GM13977 (cell line): ENCODE data around the gene HOXB9.

Experiments
- DNase-seq: peaks from one replicate; pipeline ENCODE4 v3.0.0; 2012; ENCODE audit warnings: low spot score
- in situ Hi-C: fragments of 300-500 bp; cut with MboI; formaldehyde crosslinking; loops from one replicate; pipeline ENCODE4 v1.12.0; 2022; ENCODE audit warnings: low sequenced_read_pairs, low pct_unique_long_range_greater_than_20kb, mixed read lengths, inconsistent platforms; ENCODE audit not compliant: unreplicated experiment
- TF ChIP-seq, protein P1 (sequence below): IDR thresholded peaks from 2 replicates; pipeline ENCODE4 v1.5.1; 2012; ENCODE audit warnings: mild to moderate bottlenecking, control low read depth; ENCODE audit not compliant: insufficient read depth; ENCODE audit errors: extremely low read depth, missing control alignments

Gene HOXB9

DNA sequence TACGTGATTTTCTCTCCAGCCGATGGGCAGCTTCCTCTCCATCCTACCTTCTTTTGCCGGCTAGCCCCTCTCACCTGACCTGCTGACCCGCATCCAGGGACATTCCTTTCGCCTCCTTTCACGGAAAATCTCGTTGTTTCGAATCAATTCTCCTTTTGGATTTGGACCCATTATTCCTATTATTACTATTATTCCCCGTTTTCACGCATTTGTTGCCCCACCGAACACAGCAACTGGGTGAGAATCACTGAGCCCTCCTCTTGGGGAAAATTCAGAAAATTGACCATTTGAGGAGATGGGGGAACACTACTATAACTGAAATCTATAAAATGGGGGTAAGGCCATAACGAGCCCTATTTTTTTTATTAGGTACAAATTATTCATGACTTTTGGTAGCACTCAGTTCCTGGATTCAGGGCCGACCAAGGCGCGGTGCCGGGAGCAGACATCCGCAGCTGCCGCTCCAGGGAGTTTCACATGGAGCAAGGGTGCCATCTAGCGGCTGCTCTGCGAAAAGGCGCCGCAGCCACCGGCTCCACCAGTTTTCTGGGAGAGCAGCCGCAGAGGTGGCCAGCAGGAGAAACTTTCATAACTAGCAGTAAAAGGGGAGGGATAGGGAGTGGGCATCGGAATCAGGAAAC is 7.8 kb downstream of the HOXB9 start:
- TF ChIP-seq, protein P1, sequence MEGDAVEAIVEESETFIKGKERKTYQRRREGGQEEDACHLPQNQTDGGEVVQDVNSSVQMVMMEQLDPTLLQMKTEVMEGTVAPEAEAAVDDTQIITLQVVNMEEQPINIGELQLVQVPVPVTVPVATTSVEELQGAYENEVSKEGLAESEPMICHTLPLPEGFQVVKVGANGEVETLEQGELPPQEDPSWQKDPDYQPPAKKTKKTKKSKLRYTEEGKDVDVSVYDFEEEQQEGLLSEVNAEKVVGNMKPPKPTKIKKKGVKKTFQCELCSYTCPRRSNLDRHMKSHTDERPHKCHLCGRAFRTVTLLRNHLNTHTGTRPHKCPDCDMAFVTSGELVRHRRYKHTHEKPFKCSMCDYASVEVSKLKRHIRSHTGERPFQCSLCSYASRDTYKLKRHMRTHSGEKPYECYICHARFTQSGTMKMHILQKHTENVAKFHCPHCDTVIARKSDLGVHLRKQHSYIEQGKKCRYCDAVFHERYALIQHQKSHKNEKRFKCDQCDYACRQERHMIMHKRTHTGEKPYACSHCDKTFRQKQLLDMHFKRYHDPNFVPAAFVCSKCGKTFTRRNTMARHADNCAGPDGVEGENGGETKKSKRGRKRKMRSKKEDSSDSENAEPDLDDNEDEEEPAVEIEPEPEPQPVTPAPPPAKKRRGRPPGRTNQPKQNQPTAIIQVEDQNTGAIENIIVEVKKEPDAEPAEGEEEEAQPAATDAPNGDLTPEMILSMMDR, result peak; percentile 92
- DNase-seq, result peak; percentile 95
- in situ Hi-C loops, result loop anchor here (10.0 kb wide), 1 partner anchor 106 kb away; the partner anchor contains the start of genes HOXB13, PRAC1 and PRAC2

DNA sequence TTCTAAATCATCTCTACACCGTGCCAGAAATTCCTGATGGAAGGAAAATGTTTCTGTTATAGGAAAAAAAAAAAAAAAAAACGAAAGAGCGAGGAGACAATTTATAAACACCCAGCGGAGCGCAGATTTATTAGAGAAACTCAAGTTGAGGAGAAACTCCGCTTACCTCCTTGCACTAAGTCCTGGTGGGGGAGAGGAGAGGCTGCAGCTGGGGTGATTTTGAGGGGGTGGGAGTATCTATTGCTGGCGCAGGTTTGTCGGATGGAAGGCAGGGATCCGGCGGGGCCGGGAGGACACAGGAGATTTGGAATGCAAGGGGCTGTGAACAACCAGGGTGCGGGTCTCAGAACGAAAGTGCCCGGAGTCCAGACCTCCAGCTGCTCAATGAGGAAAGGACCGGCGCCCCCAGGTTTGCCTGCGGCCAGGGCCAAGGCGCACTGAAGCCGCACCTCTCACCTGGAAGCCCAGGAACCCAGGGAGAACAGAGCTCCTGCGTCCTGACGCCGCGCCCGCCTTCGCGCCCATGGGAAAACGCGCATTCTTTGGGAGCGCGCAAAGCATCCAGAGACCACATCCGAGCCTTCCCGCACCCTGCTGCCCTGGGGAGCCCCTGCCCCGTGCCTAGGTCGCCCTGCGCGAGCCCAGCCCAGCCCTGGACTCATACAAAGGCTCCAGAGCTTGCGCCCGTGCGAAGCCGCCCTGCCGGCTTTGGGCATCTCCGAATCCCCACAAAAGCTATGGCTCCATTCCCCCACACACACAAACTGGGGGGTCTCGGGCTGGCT is 8.5 kb downstream of the HOXB9 start:
- no peak for DNase-seq
- in situ Hi-C loops, result loop anchor here (10.0 kb wide), 1 partner anchor 107 kb away; the partner anchor contains the start of genes HOXB13, PRAC1 and PRAC2
- TF ChIP-seq, protein P1, result no peak

DNA sequence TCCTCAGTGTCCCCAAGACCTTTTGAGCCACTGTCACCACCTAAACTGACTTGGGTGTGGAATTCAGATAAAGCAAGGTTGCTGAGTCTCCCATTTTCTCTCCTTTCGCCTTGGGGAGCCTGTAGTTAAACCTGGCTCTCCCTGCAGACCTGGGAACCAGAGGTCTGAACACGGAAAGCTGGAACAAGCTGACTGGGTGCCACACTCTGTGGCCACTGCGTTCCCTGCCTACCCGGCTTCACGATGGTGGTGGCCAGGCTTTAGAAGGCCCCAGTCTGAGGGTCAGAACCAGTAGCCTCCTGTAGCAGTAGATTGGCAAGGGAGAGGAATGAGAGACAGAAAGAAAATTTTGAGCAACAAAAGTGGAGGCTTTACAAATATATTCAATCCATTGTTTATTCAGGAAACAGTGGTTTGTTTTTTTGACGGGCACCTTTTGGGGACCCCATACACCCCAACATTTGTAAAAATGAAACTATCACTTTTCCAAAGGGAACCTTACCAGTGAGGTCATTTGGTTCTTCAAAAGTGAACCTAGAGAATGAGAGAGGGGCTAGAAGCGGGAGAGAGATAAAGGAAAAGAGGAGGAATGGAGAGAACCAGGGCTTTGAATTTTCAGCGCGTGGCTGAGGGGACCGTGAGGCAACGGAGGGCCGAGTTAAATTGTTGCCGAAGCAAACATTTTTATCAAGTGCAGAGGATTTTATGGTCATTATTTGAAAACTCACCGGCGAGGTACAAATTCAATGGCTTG is 9.3 kb downstream of the HOXB9 start:
- no peak for DNase-seq
- in situ Hi-C loops, result loop anchor here (10.0 kb wide), 1 partner anchor 108 kb away; the partner anchor contains the start of genes HOXB13, PRAC1 and PRAC2
- TF ChIP-seq, protein P1, result no peak

DNA sequence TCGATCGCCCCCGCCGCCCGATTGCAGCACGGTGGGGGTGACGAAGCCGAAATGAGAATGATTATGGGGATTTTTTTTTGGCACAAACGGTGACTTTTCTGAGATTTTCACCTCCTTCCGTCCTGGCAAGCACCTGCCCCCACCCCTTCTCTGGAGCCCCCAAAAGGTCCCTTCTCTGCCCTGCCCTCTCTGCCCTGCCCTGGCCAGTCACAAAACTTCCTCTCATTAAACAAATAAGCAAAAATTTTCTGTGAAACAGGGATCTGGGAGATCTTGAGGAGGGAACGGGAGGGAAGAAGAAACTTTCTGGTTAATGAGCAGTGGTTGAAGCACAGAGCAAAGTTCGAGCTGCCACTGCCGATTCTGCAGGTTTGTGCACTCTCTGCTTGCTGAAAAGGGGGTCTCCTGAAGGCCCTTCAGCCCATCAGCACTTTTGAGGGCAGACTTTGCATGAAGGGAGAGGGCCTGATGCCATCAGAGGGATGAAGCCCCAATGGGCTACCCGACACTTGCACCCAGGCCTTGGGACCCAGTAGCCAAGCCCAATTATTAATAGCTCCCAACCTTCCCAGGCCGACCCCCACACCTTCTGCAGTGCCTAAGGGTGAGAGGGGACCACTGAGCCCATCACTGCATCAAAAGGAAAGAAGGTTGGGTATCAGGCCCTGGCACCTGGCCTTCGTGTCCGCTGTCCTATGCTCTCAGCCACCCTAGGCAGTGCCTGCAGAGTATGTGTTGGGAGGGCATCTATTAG is 10.0 kb downstream of the HOXB9 start:
- TF ChIP-seq, protein P1, result no peak
- DNase-seq, result no peak
- in situ Hi-C loops, result loop anchor here (10.0 kb wide), 1 partner anchor 109 kb away; the partner anchor contains the start of genes HOXB13, PRAC1 and PRAC2

DNA sequence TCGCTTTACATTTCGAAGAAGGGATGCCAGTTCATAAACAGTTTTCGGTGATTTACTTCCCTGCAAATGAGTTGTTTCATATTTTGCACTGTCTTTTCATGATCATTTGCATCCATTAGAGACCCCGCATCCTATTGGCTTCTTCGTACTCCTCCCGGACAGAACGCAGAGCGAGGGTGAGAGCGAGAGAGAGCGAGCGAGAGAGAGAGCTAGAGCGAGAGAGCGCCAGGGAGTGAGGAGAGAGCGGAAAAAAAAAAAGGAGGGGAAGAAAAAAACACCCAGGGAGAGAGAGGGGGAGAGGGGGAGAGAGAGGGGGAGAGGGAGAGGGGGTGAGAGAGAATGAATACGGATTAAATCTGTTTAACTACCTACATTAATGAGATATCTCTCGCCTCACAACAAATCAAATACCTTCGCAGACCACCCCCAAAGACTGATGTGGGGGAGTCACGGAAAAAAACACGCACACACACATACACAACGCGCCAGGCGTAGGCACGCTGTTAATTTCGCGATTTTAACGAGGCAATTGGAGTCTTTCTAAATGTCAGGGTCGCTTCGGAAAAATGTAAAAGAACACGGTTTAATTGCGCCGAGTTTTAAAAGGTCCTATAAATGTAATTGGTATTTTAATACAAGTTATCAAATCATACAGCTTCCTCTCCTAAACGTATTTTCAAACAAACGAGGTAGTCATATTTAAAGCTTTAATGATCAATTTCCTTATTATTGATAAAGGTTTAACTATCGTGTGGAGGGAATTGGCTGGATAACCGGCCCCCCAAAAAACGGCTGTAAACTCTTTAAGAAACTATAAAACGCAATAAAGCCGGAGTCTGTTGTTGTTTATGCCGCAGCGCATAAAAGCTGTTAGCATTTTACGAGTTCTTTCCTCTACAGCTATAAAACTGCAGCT is 10.9 kb downstream of the HOXB9 start, which contains the start of gene HOXB8:
Gene HOXB8, minus strand, starts transcription at position 246 of the 916 bp plus-strand sequence. CDS start 588 bp downstream, outside the sequence.
- in situ Hi-C loops, result loop anchor here (10.0 kb wide), 1 partner anchor 109 kb away; the partner anchor contains the start of genes HOXB13, PRAC1 and PRAC2
- TF ChIP-seq, protein P1, result no peak
- no peak for DNase-seq
